ENCODE results near the gene GLB1L. TPM values are rescaled to one million over a fixed set of nuclear protein-coding genes. Genes with fewer than 3 reads are reported as not detected.
"Not testable (repeated sequence)": the region's sequence is repeated elsewhere in the genome, so short reads cannot be mapped to it uniquely, and the experiment has no call there.

GLB1L gene
- polyA plus RNA-seq, 12 donors: 3.4 to 11.6 (median 5.4) TPM; not detected in 2

DNA sequence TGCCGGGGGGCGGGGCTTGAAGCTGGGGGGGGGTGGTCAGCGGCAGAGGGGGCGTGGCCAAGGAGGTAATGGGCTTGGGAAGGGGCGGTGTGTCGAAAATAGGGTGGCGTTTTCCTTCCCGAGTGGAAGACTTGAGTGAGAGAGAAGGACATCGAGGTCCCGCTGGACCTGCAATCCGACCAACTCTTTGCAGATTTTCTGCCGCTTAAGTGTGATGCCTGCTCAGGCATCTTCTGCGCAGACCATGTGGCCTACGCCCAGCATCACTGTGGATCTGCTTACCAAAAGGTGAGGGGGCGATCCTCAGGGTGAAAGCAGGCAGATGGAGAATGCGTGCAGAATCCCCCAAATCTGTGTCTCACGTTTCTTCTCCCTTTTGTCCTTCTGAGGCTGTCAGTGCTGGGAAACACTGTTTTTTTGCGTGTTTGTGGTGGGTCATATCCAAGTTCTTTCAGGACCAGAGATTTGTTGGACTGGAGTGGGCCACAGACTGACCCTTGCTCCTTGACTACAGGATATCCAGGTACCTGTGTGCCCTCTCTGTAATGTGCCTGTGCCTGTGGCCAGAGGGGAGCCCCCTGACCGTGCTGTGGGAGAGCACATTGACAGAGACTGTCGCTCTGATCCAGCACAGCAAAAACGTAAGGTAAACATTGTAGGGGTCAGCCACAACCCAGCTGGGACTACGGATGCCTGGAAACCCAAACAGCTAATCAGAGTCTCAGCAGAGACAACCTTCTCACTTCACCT is 37.9 kb downstream of the GLB1L start:
- DNase-seq: no peak

DNA sequence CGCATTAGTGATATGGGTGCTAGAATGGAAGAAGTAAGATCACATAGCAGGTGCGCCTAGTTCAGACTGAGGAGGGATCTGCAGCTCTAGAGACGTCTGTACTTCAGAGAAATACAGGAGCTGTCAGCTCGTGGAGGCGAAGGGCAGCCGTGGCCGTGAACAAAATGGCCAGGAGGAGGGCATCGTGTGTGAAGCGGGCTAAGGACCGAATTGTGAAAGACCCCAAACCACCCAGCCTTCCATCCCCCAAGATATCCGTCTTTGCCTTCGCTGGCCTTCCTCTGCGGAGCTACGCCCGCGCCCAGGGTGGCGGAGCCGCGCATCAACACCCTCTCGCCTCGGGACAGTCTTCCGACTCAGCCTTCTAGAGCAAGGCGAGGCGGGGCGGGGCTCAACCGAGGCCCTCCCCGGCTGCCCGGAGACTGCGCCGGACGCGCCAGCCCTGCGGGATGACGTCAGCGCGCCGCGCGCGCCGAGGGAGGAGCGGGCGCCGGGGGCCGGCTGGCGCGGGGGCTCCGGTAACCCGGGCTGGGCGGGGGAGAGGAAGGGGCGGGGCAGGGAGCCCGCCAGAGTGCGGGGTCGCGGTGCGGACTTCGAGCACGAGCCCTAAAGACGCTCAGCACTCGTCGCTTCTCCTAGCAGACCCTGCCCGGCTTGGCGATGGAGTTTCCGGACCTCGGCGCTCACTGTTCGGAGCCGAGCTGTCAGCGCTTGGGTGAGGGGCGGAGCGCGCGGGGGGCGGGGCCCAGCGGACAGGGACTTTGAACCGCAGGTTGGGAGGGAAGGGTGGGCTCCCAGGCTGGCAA is 38.7 kb downstream of the GLB1L start, which contains the start of gene ZFAND2B:
ZFAND2B (plus strand) TSS at position 455 of the 806 bp plus-strand sequence; CDS start at position 661, 206 bp downstream.
- DNase-seq: peak; percentile 95

DNA sequence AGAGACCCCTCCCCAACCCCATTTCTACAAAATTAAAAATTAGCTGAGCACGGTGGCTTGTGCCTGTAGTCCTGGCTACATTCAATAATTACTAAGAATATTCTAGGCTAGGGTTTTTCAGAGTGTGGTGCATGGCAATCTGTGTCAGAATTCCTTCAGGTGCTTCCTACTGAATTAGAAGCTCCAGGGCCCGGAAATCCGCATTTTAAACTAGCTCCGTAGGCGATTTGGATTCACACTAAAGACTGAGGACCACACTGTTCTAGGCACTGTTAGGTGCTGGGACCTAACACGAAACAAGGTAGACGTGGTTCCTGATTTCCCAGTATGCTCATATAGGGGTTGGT is 39.3 kb downstream of the GLB1L start:
- no peak for DNase-seq

DNA sequence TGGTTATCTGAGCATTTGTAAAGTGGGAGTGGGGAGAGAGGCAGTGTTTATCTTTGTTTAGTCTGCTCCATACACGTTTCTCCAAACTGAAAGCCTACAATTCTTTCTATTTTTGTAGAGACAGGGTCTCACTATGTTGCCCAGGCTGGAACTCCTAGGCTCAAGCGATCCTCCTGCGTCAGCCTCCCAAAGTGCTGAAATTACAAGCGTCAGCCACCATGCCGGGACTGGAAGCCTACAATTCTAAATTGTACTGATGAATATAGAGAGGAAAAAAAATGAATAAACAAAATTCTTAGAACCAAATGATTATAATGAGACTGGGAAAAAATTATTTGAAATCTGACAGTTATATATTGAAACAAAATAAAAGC is 40.1 kb downstream of the GLB1L start:
- DNase-seq: no peak

DNA sequence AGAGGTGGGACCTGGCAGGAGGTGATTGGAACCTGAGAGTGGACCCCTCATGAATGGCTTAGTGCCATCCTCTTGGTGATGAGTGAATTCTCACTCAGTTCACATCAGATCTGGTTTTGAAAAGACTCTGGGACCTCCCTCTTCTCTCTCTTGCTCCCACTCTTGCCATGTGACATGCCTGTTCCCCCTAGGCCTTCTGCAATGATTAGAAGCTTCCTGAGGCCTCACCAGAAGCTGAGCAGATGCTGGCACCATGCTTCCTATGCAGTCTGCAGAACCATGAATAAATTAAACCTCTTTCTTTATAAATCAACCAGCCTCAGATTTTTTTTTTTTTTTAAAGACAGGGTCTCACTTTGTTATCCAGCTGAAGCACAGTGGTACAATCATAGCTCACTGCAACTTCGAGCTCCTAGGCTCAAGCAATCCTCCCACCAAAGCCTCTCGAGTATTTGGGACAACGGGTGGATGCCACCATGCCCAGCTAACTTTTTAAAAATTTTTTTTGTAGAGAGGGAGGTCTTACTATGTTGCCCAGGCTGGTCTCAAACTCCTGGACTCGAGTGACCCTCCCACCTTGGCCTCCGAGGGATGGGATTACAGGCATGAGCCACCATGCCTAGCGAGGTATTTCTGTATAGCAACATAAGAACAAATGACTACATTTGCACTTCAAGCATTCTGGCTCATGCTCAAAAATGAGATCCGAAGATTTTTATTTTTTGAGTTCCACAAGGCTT is 40.6 kb downstream of the GLB1L start:
- DNase-seq: no peak

DNA sequence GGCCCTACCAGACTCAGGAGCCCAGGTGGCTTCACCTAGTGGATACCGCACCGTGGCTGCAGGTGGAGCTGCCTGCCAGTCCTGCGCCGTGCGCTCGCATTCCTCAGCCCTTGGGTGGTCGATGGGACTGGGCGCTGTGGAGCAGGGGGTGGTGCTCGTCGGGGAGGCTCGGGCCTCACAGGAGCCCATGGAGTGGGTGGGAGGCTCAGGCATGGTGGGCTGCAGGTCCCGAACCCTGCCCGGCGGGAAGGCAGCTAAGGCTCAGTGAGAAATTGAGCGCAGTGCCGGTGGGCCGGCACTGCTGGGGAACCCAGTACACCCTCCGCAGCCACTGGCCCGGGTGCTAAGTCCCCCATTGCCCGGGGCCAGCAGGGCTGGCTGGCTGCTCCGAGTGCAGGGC is 43.9 kb downstream of the GLB1L start:
- not testable (repeated sequence) for DNase-seq

DNA sequence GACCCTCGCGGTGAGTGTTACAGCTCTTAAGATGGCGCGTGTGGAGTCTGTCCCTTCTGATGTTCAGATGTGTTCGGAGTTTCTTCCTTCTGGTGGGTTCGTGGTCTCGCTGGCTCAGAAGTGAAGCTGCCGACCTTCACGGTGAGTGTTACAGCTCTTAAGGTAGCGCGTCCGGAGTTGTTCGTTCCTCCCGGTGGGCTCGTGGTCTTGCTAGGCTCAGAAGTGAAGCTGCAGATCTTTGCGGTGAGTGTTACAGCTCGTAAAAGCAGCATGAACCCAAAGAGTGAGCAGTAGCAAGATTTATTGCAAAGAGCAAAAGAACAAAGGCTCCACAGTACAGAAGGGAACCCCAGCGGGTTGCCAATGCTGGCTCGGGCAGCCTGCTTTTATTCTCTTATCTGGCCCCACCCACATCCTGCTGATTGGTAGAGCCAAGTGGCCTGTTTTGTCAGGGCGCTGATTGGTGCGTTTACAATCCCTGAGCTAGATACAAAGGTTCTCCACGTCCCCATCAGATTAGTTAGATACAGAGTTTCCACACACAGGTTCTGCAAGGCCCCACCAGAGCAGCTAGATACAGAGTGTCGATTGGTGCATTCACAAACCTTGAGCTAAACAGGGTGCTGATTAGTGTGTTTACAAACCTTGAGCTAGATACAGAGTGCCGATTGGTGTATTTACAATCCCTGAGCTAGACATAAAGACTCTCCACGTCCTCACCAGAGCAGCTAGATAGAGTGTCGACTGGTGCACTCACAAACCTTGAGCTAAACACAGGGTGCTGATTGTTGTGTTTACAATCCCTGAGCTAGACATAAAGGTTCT is 44.5 kb downstream of the GLB1L start:
- not testable (repeated sequence) for DNase-seq

DNA sequence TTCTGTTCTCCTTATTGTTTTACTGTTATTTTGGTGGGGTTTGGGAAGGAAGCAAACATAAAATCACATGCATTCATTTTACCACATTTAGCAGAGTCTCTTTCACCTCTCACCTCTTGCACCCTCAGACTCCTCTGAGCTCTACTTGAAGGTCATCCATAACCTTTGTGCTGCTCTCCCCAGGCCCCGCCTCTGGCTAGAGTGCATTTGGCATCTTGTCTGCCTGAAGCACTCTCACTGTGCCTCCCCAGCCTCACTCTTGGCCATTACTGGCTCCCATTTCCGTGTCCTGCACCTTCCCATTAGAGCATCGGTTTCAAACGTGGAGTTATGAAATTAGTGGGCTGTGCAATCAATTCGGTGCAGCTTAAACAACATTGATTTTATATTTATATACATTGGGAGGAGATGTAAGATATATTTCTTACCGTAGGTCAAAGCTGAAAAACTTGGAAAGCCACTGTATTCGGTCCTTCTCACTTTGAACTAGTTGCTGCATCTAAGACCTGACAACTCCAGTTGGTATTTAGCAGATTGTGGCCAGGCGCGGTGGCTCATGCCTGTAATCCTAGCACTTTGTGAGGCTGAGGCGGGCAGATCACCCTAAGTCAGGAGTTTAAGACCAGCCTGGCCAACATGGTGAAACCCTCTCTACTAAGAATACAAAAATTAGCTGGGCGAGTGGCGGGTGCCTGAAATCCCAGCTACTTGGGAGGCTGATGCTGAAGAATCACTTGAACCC is 45.6 kb downstream of the GLB1L start:
- DNase-seq: no peak

DNA sequence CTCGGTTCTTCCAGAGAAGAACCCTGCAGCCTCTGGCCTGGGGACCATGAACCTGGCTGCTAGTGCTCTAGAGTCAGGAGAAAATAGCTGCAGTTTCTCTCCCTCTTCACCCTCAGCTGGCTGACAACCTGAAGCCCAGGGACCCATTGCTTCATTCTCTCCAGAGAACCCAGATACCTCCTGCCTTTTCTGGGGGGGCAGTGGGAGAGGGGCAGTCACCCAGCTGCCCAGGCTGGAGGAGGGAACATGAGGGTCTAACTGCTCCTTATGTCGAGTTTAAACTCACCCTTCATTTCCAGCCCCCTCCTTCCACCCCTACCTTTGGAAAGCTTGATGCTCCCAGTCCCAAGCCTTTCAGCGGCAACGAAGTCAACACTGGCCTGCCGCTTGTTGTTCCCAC is 46.3 kb downstream of the GLB1L start:
- DNase-seq: no peak

DNA sequence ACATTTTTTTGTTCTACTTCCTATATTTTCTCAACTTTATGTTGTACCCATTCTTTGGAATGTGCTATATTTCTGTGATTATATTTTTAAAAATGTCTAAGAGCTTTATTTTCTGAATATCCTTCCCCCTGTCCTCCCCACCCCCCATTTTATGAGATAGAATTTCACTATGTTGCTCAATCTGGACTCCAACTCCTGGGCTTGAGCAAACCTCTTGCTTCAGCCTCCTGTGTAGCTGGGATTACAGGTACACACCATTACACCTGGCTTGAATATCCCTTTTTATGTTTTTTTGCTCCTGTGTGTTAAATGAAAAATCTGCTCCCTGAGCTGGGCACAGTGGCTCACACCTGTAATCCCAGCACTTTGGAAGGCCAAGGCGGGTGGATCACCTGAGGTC is 47.9 kb downstream of the GLB1L start:
- no peak for DNase-seq

DNA sequence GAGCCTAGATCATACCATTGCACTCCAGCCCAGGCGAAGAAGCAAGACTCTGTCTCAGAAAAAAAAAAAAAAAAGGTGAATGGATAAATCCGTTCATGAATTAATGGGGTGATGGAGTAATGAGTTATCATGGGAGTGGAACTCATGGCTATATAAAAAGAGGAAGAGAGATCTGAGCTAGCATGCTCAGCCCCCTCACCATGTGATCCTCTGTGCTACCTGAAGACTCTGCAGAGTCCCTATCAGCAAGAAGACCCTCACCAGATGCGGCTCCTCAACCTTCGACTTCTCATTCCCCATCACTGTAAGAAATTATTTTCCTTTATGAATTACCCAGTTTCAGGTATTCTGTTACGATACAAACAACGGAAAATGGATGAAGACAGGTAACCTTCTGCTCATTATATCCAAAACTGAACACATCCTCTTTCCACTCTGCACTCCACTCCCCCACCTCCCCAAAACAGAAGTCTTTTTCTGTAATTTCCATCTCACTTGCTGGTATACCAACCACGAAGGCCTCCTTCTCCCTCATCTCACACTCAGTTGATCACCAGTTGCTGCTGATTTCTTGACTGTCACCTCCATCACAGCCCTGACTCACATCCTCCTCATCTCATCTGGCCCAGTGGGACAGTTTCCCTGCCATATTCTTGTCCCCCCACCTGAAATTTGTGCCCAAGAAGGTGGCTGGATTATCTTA is 58.3 kb downstream of the GLB1L start:
- DNase-seq: no peak

Other genes starting within 250 kb of the GLB1L start
- under 1 TPM in 1 of 12 donors, not detected in 11; 0.08 TPM for gene CFAP65, start 203.9 kb downstream of the GLB1L start, polyA plus RNA-seq (ENCODE audit: insufficient read length in 12 of 12)
- 10 to 100 TPM in 1 of 12 donors, under 1 TPM in 2, not detected in 9; 0.09 to 23.0 (median 0.30) TPM for gene IHH, start 184.5 kb downstream of the GLB1L start, polyA plus RNA-seq (ENCODE audit: insufficient read length in 12 of 12)
- gene NHEJ1, start 84.6 kb downstream of the GLB1L start, polyA plus RNA-seq (ENCODE audit: insufficient read length in 12 of 12): 10 to 100 TPM in 11 of 12 donors, not detected in 1; 12.2 to 17.1 (median 14.7) TPM
- gene SLC23A3, start 75.4 kb downstream of the GLB1L start, polyA plus RNA-seq (ENCODE audit: insufficient read length in 12 of 12): 1 to 10 TPM in 7 of 12 donors, under 1 TPM in 3, not detected in 2; 0.53 to 3.4 (median 1.1) TPM
- 10 to 100 TPM in 11 of 12 donors, not detected in 1; 28.7 to 52.0 (median 32.5) TPM for gene CNPPD1, start 68.5 kb downstream of the GLB1L start, polyA plus RNA-seq (ENCODE audit: insufficient read length in 12 of 12)
- gene RETREG2, start 67.2 kb downstream of the GLB1L start, polyA plus RNA-seq (ENCODE audit: insufficient read length in 12 of 12): 10 to 100 TPM in 11 of 12 donors, not detected in 1; 34.8 to 80.3 (median 43.3) TPM
- 10 to 100 TPM in 11 of 12 donors, not detected in 1; 16.5 to 36.6 (median 24.2) TPM for gene ZFAND2B, start 38.7 kb downstream of the GLB1L start, polyA plus RNA-seq (ENCODE audit: insufficient read length in 12 of 12)
- gene ABCB6, start 26.5 kb downstream of the GLB1L start, polyA plus RNA-seq (ENCODE audit: insufficient read length in 12 of 12): 10 to 100 TPM in 11 of 12 donors, not detected in 1; 28.3 to 42.0 (median 29.6) TPM
- gene ATG9A, start 15.8 kb downstream of the GLB1L start, polyA plus RNA-seq (ENCODE audit: insufficient read length in 12 of 12): 10 to 100 TPM in 11 of 12 donors, not detected in 1; 26.7 to 49.9 (median 31.6) TPM
- 10 to 100 TPM in 11 of 12 donors, not detected in 1; 16.1 to 60.7 (median 24.1) TPM for gene ANKZF1, start 15.6 kb downstream of the GLB1L start, polyA plus RNA-seq (ENCODE audit: insufficient read length in 12 of 12)
- gene STK16, start within 50 bp of the GLB1L start, polyA plus RNA-seq (ENCODE audit: insufficient read length in 12 of 12): 10 to 100 TPM in 11 of 12 donors, not detected in 1; 13.6 to 36.2 (median 17.0) TPM
- under 1 TPM in 3 of 12 donors, not detected in 9; 0.21 to 0.24 (median 0.23) TPM for gene TUBA4B, start 7.8 kb upstream of the GLB1L start, polyA plus RNA-seq (ENCODE audit: insufficient read length in 12 of 12)
- 100 to 1,000 TPM in 10 of 12 donors, 10 to 100 TPM in 1, not detected in 1; 75.2 to 146 (median 120) TPM for gene TUBA4A, start 8.5 kb upstream of the GLB1L start, polyA plus RNA-seq (ENCODE audit: insufficient read length in 12 of 12)
- gene DNAJB2, start 33.9 kb upstream of the GLB1L start, polyA plus RNA-seq (ENCODE audit: insufficient read length in 12 of 12): 10 to 100 TPM in 11 of 12 donors, not detected in 1; 66.8 to 96.2 (median 82.4) TPM
- gene PTPRN, start 64.0 kb upstream of the GLB1L start, polyA plus RNA-seq (ENCODE audit: insufficient read length in 12 of 12): under 1 TPM in 6 of 12 donors, not detected in 6; 0.17 to 0.44 (median 0.22) TPM
- gene RESP18, start 87.3 kb upstream of the GLB1L start, polyA plus RNA-seq (ENCODE audit: insufficient read length in 12 of 12): not detected
- gene DNPEP, start 142.5 kb upstream of the GLB1L start, polyA plus RNA-seq (ENCODE audit: insufficient read length in 12 of 12): 10 to 100 TPM in 11 of 12 donors, not detected in 1; 25.7 to 53.3 (median 34.3) TPM
- 1,000 to 10,000 TPM; 1,983 to 5,935 (median 4,188) TPM for gene DES, start 172.9 kb upstream of the GLB1L start, polyA plus RNA-seq (ENCODE audit: insufficient read length in 12 of 12)
- 100 to 1,000 TPM in 8 of 12 donors, 10 to 100 TPM in 4; 61.4 to 251 (median 156) TPM for gene SPEG, start 189.4 kb upstream of the GLB1L start, polyA plus RNA-seq (ENCODE audit: insufficient read length in 12 of 12)

All from muscle of arm (tissue), 12 donors.